Cortex of kidney (tissue), 1 donor: ENCODE results near the gene NAV2.

Experiments used
- DNase-seq: peaks from one replicate; lab custom pipeline; 2025; lab: John Stamatoyannopoulos, UW

NAV2 gene

GRCh38 chr11:20022363-20023081 is 309.9 kb downstream of the NAV2 start:
- no peak for DNase-seq

- DNase-seq: no peak
Measured at GRCh38 chr11:20023082-20023426, 310.4 kb downstream of the NAV2 start.

GRCh38 chr11:20024172-20024935 is 311.7 kb downstream of the NAV2 start:
- DNase-seq: no peak

GRCh38 chr11:20025332-20025840 is 312.7 kb downstream of the NAV2 start:
- no peak for DNase-seq

GRCh38 chr11:20026629-20027555 is 314.3 kb downstream of the NAV2 start:
- no peak for DNase-seq

- no peak for DNase-seq
Measured at GRCh38 chr11:20027556-20028013, 314.9 kb downstream of the NAV2 start.

- no peak for DNase-seq
Measured at GRCh38 chr11:20029193-20029592, 316.6 kb downstream of the NAV2 start.

- no peak for DNase-seq
Measured at GRCh38 chr11:20030472-20030871, 317.8 kb downstream of the NAV2 start.

GRCh38 chr11:20031155-20032001 is 318.7 kb downstream of the NAV2 start:
- no peak for DNase-seq

- no peak for DNase-seq
Measured at GRCh38 chr11:20032127-20032526, 319.5 kb downstream of the NAV2 start.

- DNase-seq: no peak
Measured at GRCh38 chr11:20032577-20033260, 320.1 kb downstream of the NAV2 start.

- no peak for DNase-seq
Measured at GRCh38 chr11:20033806-20034205, 321.2 kb downstream of the NAV2 start.

GRCh38 chr11:20034941-20035340 is 322.3 kb downstream of the NAV2 start:
- DNase-seq: no peak

- DNase-seq: no peak
Measured at GRCh38 chr11:20035375-20035700, 322.7 kb downstream of the NAV2 start.

- DNase-seq: no peak
Measured at GRCh38 chr11:20035701-20036601, 323.3 kb downstream of the NAV2 start.

- no peak for DNase-seq
Measured at GRCh38 chr11:20036626-20037335, 324.1 kb downstream of the NAV2 start.

- no peak for DNase-seq
Measured at GRCh38 chr11:20037396-20038153, 324.9 kb downstream of the NAV2 start.

- DNase-seq: no peak
Measured at GRCh38 chr11:20038412-20038811, 325.8 kb downstream of the NAV2 start.
